ENCODE measurements around the gene TCTN1. TPM values are rescaled to one million over a fixed set of nuclear protein-coding genes. Genes with fewer than 3 reads are reported as not detected.
"Not testable (repeated sequence)": the region's sequence is repeated elsewhere in the genome, so short reads cannot be mapped to it uniquely, and the experiment has no call there.

Gene TCTN1
- total RNA-seq, 1 donor from 2014 or later, result 63.9 TPM

GRCh38 chr12:110647631-110648040 is 33.7 kb downstream of the TCTN1 start:
- TF ChIP-seq, protein P1, sequence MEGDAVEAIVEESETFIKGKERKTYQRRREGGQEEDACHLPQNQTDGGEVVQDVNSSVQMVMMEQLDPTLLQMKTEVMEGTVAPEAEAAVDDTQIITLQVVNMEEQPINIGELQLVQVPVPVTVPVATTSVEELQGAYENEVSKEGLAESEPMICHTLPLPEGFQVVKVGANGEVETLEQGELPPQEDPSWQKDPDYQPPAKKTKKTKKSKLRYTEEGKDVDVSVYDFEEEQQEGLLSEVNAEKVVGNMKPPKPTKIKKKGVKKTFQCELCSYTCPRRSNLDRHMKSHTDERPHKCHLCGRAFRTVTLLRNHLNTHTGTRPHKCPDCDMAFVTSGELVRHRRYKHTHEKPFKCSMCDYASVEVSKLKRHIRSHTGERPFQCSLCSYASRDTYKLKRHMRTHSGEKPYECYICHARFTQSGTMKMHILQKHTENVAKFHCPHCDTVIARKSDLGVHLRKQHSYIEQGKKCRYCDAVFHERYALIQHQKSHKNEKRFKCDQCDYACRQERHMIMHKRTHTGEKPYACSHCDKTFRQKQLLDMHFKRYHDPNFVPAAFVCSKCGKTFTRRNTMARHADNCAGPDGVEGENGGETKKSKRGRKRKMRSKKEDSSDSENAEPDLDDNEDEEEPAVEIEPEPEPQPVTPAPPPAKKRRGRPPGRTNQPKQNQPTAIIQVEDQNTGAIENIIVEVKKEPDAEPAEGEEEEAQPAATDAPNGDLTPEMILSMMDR (conservative IDR thresholded peaks at IDR 0.05), result no peak
- H3K27ac Mint-ChIP-seq, result no peak overlapping the region
- no peaks in the 10 kb centered on the region for H3K4me1 Mint-ChIP-seq (ENCODE audit: unreplicated experiment)
- no peak for DNase-seq (ENCODE audit: extremely low spot score, unreplicated experiment)
- peaks cover 8% of the 10 kb centered on the region for H3K36me3 Mint-ChIP-seq
- no peaks in the 10 kb centered on the region for H3K27me3 Mint-ChIP-seq
- H3K4me3 Mint-ChIP-seq, result no peak overlapping the region
- H3K9me3 Mint-ChIP-seq, result no peaks in the 10 kb centered on the region

- no peak overlapping the region for H3K4me3 Mint-ChIP-seq
- H3K27ac Mint-ChIP-seq, result peak overlapping the region; percentile 21
- TF ChIP-seq, protein P1 (conservative IDR thresholded peaks at IDR 0.05), result no peak
- no peaks in the 10 kb centered on the region for H3K9me3 Mint-ChIP-seq
- H3K36me3 Mint-ChIP-seq, result peaks cover 8% of the 10 kb centered on the region
- no peak for DNase-seq (ENCODE audit: extremely low spot score, unreplicated experiment)
- H3K27me3 Mint-ChIP-seq, result no peaks in the 10 kb centered on the region
- H3K4me1 Mint-ChIP-seq (ENCODE audit: unreplicated experiment), result no peaks in the 10 kb centered on the region
These were observed 35.5 kb downstream of the TCTN1 start for GRCh38 chr12:110649341-110649847.

DNA sequence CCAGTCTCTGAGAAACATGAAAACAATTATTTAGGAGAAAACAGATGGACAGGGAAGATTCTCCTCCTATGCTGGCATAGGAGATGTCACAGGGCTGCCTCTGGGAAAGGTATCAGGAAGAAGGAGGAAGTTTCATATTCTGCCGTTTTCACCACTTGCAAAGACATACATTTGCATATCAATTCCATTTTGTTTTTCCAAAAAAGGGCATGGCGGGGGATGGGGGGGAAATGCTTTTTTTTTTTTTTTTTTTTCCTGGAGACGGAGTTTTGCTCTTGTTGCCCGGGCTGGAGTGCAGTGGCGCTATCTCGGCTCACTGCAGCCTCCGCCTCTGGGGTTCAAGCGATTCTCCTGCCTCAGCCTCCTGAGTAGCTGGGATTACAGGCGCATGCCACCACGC is 40.3 kb downstream of the TCTN1 start:
- H3K9me3 Mint-ChIP-seq; H3K4me3 Mint-ChIP-seq; DNase-seq (ENCODE audit: extremely low spot score, unreplicated experiment); H3K27me3 Mint-ChIP-seq; H3K27ac Mint-ChIP-seq: not testable (repeated sequence)
- Mint-ChIP-seq H3K4me1 (ENCODE audit: unreplicated experiment) (peaks cover 20% of the 10 kb centered on the region), H3K36me3 (peaks cover 11% of the 10 kb centered on the region)

DNA sequence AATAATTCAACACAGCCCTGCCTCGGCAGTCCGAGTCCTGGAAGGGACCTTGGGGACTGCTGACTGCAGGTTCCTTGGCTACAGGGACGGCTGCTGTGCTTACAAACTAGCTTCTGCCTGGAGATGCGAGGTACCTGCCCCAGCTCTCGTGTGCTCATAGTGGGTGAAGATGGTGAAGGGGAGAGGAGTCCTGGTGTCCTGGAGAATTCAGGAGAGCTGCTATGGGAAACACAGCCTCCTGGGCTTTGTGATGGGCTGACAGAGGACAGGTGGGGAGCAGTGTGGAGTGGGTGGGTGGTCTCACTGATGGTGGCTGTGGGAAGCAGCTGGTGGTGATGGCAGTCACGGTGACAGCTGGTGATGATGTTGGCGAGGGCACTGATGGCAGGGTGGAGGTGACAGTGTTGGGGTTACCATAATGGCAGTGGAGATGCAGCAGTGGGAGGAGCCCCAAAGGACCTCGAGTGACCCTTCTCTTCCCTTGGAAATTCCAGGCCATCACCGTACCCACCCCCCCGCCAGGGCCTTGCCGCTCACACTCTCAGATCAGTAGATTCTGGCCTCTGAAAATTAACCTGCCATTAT is 42.2 kb downstream of the TCTN1 start:
- no peak for DNase-seq (ENCODE audit: extremely low spot score, unreplicated experiment)
- TF ChIP-seq, protein P1 (conservative IDR thresholded peaks at IDR 0.05), result no peak
- Mint-ChIP-seq H3K27me3 (no peaks in the 10 kb centered on the region), H3K4me3 (no peak overlapping the region), H3K9me3 (no peaks in the 10 kb centered on the region), H3K36me3 (peaks cover 7% of the 10 kb centered on the region), H3K27ac (no peak overlapping the region), H3K4me1 (ENCODE audit: unreplicated experiment) (peaks cover 20% of the 10 kb centered on the region)

DNA sequence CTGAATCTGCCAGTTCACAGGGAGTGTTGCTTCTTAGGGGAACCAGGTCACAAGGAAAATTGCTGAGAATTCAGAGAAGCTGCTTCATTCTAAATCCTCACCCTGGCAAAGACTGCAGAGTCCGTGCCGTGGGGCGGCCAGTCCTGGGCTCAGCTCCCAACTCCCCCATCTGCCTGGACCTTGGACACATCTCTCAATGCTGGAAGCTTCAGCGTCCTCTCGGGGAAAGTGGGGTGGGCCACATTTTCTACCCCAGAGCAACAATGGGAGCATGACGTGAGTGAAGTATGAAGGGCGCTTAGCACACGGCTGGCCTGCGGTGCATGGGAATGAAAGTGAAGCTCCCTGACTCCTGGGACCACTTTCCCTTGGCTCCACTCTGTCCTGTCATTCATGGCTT is 43.8 kb downstream of the TCTN1 start:
- peaks cover 20% of the 10 kb centered on the region for H3K4me1 Mint-ChIP-seq (ENCODE audit: unreplicated experiment)
- H3K36me3 Mint-ChIP-seq, result peaks cover 4% of the 10 kb centered on the region
- H3K27ac Mint-ChIP-seq, result no peak overlapping the region
- TF ChIP-seq, protein P1 (conservative IDR thresholded peaks at IDR 0.05), result no peak
- DNase-seq (ENCODE audit: extremely low spot score, unreplicated experiment), result no peak
- H3K27me3 Mint-ChIP-seq, result no peaks in the 10 kb centered on the region
- H3K4me3 Mint-ChIP-seq, result no peak overlapping the region
- H3K9me3 Mint-ChIP-seq, result no peaks in the 10 kb centered on the region

GRCh38 chr12:110658242-110658641 is 44.3 kb downstream of the TCTN1 start:
- DNase-seq (ENCODE audit: extremely low spot score, unreplicated experiment), result no peak
- TF ChIP-seq, protein P1 (conservative IDR thresholded peaks at IDR 0.05), result no peak
- no peak overlapping the region for H3K27ac Mint-ChIP-seq
- H3K9me3 Mint-ChIP-seq, result no peaks in the 10 kb centered on the region
- no peak overlapping the region for H3K4me3 Mint-ChIP-seq
- H3K36me3 Mint-ChIP-seq, result peaks cover 4% of the 10 kb centered on the region
- H3K4me1 Mint-ChIP-seq (ENCODE audit: unreplicated experiment), result peaks cover 20% of the 10 kb centered on the region
- H3K27me3 Mint-ChIP-seq, result no peaks in the 10 kb centered on the region
